Stimulated activated CD4-positive, alpha-beta T cell treated with anti-CD3 and anti-CD28 coated beads, Interleukin-12 subunit alpha, Interleukin-12 subunit beta, amount 100 ng/mL, for 24 hours (primary cell): ENCODE data around the gene TNNI3K.

ENCODE experiments used
- DNase-seq, 2 experiments: peaks; one replicate each; pipeline ENCODE4 v3.0.0-alpha.2; 2020; ENCODE audit warnings: low read depth in 2 of 2

TNNI3K gene

DNA sequence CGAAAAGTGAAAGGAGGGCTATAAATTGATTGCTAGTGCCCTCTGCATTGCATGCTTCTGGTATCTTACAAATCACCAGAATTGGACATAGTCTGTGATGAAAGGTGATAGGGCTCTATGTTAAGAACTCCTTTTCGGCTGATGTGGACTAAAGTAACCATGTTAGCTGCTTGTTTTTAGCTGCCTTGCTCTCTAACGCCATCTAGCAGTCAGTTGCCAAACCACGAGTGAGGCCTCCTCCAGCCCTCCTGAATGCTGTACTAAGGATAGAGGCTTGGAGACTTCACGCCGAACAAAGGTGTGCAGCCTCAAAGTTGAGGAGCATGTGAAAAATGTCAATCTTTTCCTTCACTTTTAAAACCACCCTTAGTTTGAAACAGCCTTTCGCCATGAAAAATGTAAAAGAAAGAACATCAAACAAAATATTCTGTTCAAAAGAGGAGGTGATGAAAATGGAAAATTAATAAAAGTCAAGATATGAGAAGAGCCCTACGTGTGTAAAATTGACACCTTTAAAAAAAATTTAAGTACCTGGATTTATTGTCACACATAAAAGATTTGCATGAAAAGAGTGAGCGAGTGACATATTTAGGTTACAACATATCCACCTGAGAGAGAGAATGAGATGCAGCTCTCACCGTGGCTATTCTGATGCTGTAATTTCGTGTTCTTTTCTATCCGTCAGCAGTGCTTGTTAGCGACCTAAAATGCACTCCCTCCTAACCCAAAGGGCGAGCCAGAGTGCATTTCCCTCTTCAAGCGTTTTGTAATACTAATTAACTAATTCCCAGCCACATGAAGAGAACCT lies 269.1 kb downstream of the TNNI3K start:
- DNase-seq, result peak in 1 of 2 experiments; percentile 32

DNA sequence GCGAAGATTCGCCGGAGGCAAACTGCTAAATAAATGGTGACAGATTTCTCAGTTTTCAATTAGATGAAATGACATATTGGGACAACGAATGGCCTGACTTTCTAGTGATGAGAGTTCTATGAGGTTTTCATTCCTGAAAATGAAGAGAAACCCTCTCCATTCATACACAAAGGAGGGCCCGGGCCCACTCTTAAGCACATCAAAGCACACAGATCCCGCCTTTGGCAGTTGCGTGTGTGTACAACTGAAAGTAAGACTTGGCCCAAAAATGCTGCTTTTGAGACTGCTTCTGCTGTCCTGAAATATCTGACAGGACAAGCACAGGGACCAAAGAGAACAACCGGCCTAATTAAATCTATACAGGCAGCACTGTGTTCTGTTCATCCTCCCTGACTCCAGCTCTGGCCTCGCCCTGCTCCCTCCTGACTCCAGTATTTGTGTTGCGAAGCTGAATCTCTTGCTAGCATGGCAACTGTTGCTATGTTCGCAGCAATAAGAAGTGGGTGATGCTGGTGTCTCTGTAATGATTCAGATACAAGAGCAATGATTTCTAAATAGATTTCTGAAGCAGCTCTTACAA lies 269.8 kb downstream of the TNNI3K start:
- DNase-seq, result no peak

DNA sequence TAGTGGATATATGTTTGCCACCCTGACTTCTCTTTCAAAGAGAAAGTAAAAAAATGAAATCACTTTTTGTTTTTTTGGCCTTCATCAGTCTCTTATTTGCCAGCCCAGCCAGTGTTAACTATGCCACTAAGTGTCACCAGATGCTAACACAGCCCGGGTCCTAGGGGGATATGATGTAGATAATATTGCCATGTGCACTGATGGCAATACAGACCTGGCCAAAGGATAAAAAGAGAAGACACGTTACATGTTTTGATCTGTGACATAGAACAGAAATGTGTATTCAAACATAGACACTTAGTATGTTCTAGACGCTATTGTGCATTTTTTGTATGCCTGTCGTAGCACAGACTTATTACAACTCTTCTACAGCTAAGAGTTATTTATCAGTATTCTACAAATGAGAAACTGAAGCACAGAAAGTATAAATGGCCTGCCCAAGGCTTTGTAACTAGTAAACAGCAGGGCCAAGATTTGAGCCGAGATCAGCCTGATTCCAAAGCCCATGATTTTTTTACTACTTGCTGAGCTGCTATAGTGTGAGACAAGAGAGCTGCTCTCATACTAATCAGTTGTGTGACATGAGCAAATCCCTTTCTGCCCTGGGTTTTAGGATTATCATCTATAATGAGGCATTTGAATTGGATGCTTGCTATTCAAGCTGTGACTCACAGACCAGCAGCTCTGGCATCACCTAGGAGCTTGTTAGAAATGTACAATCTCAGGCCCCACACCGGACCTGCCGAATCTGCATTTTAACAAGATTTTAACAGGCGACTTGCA lies 270.9 kb downstream of the TNNI3K start:
- no peak for DNase-seq

DNA sequence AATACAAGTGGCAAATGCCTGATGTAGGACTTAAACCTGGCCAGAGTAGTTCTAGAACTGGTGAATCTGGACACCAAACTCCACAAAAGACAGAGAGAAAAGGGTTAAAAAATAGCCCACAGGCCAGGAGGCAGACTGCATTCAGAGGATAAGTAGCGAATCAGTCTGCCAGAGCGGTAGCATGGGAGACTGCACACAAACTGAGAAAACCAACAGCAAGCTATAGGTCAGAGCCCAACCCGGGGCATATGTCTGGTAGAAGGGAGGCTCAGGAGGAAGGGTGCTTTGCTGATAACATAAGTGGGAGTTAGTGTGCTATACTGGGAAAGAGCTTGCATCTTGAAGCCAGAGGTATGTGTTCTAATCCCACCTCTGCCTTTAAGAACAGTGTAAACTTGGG lies 273.3 kb downstream of the TNNI3K start:
- DNase-seq, result no peak

DNA sequence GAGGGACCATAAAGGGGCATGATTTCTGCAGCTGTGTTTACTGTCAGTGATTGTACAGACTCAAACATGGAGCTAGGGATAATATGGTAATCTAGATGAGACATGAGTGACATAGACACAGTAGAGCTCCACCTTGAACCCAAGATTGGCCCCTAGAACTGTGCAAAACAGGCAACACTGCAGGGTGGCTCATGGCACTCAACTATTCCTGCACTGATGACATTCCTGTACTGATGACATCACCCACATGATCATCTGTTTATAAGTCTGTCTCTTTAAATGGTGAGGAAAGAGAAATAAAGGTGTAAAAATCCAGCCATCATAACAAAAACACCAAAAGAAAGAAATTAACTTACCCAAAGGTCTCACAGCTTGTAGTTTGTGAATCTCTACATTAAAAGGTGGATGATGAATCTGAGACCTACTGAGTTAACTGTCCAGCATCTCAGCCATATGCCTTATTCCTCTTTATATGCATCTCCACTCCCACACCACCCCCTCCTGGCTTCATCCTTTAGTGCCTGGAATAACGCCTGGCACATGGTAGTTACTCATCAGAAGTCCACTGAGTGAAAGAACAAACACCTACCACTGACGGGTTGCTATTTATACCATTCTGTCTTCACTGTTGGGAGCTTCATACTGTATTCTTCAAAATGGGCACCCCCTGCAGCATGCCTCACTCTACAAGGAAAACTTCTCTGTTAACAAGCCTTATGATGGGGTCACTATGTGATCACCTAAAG lies 277.2 kb downstream of the TNNI3K start, which contains the start of gene LRRC53:
Gene LRRC53, minus strand, starts transcription at position 442 of the 746 bp plus-strand sequence. CDS start 29,262 bp downstream, outside the sequence.
- no peak for DNase-seq

DNA sequence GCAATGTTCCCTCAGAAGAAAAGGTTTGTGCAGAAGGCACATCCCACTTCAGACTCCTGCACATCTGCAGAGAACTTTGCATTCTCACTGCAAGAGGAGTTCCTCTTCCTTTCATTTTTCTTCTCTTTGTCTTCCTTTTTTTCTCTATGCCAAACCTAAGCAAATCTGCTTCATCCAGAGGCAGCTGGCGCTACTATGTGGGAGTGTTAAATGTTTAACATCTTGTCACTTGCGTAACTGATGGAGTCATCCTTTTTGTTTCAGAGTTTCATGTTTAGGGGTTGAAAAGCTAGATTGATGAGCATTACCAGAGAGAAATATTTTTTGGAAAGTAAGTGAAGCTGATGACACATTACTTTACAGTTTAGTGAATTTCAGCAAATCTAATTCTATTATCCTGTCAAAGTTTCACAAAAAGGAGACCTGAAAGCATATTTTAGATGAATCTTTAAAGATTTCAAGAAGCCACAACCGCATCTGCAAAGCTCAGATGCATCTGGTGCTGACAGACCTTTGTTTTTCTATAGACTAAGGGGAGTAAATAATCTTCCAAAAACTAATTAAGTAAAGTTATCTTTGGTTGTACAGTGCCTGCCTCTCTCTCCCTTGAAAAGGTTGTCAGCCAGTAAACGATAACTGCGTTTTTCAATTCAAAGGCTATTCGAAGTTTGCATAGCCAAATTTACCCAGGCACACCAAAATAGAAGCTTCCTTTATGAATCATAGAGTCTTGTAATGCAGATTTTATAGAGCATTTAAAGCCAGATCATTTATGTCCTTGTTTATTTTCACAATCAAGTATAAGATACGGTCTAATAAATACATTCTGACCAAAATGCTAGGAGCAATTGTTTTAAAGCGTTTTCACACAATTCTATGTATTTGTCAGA lies 278.5 kb downstream of the TNNI3K start:
- no peak for DNase-seq

DNA sequence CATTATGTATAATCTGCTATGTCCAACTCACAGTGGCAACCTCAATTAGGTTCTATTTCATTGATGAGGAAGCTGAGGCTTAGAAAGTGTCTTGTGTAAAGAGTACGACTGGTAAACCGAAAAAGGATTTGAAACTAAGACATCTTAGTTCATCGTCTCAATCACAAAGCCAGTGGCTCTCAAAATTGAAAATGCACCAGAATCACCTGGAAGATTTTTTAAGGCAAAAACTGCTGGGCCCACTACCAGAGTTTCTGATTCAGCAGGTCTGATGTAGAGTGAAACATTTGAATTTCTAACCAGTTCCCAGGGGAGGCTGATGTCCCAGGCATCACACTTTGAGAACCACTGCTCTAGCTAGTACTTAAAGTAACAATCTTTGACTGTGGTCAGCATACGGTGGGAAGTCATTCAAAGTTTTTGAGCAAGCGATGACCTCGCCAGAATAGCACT lies 282.4 kb downstream of the TNNI3K start:
- no peak for DNase-seq

DNA sequence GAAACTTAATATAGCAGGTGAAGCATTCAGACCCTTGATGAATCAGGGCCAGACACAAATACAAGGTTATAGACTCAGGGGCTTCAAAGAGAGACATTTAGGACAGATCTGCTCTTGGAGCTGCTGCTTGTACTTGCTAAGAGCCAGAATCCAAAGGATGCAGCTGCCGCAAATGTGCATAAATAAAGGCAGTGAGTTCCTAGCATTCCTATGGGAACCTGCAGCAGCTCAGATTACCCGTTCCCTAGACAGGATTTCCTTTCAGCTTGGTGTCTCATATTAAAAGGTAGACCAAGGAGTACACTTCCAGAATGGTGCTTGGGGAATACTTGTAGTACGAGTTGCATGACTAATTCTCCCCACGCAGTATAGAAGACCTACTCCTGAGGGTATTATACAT lies 287.0 kb downstream of the TNNI3K start:
- DNase-seq, result no peak

DNA sequence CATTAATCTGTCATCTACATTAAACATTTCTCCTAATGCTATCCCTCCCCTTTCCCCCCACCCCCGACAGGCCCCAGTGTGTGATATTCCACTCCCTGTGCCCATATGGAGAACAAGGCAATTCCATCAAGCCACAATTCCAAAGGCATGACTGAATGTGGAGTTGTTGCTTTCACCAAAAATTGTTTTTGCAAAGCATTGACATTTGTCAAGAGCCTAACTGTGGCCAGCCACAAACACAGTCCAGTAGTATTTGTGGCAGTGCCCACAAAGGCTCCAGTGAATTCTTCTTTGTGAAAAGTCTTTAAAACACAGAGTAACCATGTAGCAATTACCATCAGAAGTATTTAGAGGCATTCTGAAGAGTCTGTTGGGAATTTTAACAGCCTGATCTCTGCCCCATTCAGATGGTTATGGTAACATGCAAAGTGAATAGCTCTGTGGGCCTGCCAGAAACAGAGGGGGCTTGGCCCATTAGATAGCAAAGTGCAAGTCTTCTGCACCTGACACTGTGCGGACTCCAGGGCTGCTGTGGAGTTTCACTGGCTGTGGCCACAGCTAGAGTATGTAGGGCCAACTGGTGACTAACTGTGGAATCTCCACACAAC lies 288.8 kb downstream of the TNNI3K start:
- DNase-seq, result no peak

DNA sequence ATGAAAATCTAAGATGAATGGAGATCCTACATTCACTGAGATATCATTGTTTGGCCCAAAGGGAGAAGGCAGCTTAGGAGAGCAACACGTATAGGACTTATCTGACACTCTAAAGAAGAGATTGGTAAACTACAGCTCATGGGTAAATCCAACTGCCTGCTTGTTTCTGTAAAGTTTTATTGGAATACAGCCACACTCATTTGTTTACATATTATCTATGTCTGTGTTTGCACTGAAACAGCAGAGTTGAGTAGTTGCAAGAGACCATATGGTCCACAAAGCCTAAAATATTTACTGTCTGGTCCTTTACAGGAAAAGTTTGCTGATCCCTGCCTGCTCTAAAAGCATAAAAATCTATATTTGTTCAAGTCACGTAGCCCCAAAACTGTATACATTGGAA lies 291.5 kb downstream of the TNNI3K start:
- DNase-seq, result no peak

DNA sequence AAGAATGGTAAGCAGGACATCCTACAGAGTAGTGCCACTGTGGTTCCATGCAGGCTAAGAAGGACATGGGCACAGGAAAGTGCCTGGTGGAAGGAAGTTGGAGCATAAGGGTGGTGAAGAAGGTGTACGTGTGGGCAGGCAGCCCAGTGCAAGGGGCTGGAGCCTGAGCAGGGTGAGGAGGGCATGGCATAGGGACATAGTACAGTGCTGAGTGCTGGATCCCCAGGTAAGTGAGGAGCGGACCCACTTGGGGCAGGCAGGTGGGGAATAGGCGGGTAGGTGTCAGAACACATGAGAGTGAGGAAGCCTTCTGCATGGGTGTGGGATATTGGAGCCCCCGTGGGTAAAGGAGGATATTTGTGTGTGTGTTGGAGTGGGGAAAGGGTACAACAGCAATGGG lies 292.9 kb downstream of the TNNI3K start:
- DNase-seq, result no peak

DNA sequence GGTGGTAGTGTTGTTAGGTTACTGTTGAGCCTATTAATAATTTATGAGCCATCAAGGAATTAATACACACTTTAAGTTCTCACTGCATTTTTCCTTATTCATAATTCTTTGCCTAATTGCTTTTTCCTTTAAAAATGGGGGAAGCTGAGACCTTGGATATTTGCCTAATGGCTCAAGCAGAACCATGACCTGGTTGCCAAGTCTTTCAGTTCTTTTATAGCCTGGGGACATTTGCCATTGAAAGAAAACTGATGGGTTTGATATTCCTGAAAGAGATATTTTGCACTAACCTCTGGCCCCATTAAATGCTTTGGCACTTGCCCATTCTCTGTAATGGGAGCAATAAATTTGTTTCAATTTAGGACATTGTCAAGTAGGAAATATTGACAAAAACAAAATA lies 295.7 kb downstream of the TNNI3K start:
- no peak for DNase-seq

DNA sequence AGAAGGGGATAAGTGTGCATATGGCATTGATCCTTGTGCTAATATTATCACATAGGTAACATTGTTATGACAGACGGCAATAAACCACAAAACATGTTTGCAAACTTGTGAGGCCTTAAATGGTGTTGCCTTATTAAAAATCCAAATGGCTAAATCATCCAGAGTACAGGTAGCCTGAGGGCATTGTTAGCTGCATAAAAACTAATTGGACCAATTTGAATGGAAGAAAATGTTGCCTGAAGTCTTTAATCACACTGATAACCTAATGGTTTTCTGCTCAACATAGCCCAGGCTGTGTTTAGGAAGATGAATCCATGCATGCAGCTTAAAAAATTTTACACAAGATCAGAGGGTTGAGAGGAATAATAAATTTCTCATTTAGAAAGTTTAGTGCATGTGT lies 296.6 kb downstream of the TNNI3K start:
- no peak for DNase-seq

DNA sequence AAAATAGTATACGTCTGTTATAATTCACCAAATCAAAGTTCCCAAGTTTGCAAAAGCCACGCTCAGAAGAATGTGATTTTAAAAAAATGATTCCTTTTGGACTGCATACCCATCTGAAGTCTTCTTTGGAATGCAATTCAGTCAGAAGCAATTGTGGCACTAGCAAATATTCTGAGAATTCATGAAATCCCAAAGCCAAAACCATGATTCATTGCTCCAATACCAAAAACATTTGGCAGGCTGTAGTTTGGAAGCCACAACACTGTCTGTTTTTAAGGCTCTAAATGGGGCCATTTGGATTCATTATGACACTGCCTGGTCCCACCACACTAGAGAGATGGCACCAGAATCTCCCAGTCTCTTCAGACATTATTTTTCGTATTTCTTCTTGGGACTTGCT lies 299.1 kb downstream of the TNNI3K start:
- DNase-seq, result no peak

DNA sequence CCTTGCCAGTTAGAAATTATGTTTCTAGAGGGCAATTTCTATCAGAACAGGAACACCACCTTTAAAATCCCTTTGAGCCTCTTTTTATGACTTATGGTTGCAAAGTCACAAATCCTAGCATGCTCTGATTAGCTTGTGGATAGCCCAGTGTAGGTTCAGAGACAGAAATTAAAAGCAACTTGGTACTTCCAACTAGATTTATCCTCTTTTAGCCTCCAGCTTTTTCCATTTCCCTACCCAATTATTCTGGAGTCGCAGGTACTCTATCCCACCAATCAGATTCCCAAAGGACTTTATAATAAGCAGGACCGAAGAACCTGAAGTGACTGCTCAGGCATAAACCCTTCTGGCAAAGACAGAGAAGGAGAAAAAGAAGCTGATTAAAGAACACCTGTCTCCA lies 310.6 kb downstream of the TNNI3K start:
- DNase-seq, result no peak

DNA sequence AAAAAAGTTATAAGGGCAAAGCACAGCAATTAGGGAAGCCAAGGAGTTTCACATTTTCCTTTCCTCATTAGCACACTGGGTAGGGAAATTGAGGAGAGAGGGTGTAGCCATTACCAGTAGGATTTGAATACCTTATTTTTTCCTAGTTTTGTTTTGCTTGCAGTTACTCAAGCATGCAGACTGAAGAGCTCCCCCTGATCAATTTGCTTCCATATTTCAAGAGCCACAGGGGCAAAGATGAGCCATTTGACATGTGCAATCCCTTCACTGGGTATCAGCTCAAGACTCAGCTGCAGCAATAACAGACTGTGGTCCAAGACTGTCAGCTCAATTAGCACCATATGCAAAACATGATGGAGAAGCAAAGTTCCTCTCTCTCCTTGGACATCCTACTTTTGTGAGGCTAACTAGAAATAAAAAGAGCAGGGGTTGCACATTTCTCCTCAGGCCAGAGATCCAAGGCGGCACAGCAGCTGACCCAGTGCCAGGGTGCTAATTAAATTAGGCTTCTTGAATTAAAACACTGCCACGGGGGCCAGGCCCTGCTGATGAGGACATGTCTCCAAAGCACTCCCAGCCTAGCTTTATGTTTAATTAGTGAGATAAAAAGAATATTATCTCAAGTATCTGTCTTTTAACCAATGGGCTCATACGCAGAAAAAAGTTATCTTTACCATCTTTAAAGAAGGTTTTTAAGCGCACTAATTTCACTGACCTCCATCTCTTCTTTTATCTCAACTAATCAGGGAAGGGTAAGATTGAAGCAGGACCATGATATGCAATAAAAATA lies 314.0 kb downstream of the TNNI3K start:
- no peak for DNase-seq

DNA sequence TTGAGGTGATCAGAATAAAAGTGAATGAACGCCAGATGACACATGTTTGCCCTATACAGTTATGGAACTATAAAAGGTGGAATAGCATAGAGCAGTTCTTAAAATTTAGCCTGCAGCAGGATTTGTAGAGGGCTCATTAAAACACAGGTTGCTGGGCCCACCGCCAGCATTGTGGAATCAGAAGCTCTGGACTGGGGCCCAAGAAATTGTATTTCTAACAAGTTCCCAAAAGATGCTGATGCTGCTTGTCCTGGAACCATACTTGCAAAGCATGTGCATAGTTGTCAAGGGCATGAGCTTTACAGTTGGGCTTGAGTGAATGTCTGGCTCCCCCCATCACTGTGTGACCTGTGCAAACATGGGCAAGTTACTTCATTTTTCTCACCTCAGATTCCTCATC lies 314.7 kb downstream of the TNNI3K start:
- no peak for DNase-seq

DNA sequence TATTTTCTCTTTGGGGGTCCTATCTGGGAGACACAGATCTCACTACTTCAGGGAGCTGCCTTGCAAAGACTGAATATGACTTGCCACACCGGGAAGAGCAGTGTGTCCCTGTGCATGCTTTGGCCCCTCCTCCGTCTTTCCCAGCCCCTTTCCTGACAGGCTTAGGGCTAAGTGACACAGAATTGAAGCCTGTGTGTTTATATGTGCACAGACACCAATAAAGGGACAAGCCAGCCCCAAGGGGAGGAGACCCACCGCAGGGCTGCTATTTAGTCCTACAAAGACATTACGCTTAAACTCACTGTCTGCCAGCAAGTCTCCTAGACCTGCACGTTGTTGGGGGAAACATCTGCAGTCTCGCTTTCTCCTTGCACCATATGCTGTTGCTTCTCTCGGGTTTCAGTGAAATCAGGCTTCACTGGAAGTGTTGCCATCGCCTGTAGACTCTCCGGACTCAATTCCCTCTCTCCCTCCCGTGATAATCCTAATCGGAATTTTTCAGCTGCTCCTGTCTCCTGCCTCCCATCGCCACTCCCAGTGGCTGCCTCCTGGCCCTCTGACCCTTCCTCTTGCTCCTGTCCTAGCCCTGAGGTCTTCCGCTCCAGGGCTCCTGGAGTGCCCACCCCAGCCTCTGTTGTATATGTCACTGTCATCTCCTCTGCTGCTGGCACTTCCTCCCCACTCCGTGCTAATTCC lies 335.8 kb downstream of the TNNI3K start:
- DNase-seq, result no peak

DNA sequence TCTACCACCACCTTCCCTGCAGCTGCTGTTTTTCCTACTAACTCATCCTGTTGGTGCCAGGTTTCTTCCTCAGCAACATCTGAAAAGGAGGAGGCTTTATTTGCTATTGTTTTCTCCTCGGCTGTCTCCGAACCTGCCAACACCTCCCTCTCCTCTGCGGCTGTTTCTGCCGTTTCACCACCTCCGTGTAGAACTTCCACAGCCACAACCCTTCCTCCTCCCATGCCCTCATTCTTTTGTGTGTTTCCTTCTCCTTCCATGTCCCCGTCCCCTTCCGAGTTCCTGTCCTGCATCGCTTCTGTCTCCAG lies 336.3 kb downstream of the TNNI3K start:
- DNase-seq, result no peak
